Activated CD8-positive, alpha-beta T cell treated with anti-CD3 and anti-CD28 coated beads for 36 hours (primary cell): Measurements from ENCODE around the gene SLC27A3. TPM values are rescaled to one million over a fixed set of nuclear protein-coding genes. Genes with fewer than 3 reads are reported as not detected.

Experiments used
- ATAC-seq: fragments of 200-7000 bp; cut with Tn5 transposase; one replicate; pipeline ENCODE4 v1.10.0; 2021; ENCODE audit warnings: mild to moderate bottlenecking, moderate library complexity
- CTCF ChIA-PET: fragments of 350-600 bp; sonication (Branson Sonifier 250); formaldehyde crosslinking; loops from one replicate; lab custom pipeline; 2021; ENCODE audit warnings: antibody characterized with exemption; lab: Charles Lee
- POLR2A ChIA-PET: fragments of 350-600 bp; sonication (Branson Sonifier 250); formaldehyde crosslinking; loops from one replicate; lab custom pipeline; 2021; ENCODE audit warnings: antibody characterized with exemption; lab: Charles Lee
- DNase-seq: peaks from one replicate; pipeline ENCODE4 v3.0.0-alpha.2; 2020
- H3K27ac Mint-ChIP-seq: one replicate; pipeline ENCODE4 v1.8.0; 2021; ENCODE audit warnings: mild to moderate bottlenecking, mixed read lengths
- H3K27me3 Mint-ChIP-seq: one replicate; pipeline ENCODE4 v1.8.0; 2021; ENCODE audit warnings: mixed read lengths
- H3K36me3 Mint-ChIP-seq: one replicate; pipeline ENCODE4 v1.8.0; 2021; ENCODE audit warnings: low read depth, mixed read lengths
- H3K4me1 Mint-ChIP-seq: one replicate; pipeline ENCODE4 v1.8.0; 2021; ENCODE audit warnings: low read depth, mixed read lengths
- H3K4me3 Mint-ChIP-seq: one replicate; pipeline ENCODE4 v1.8.0; 2021; ENCODE audit warnings: mild to moderate bottlenecking, moderate library complexity, mixed read lengths
- H3K9me3 Mint-ChIP-seq: one replicate; pipeline ENCODE4 v1.8.0; 2021; ENCODE audit warnings: mixed read lengths
- intact Hi-C: fragments of 100-400 bp; cut with micrococcal nuclease; formaldehyde crosslinking; loops from one replicate; pipeline ENCODE4 v1.10.0; 2022
- total RNA-seq, 2 experiments: library from RNA; stranded (reverse); gene quantifications; one replicate each; pipeline ENCODE4 v1.2.3, GENCODE V29; 2021
- TF ChIP-seq, protein P1 (sequence below): fragments of 200-600 bp; IDR thresholded peaks from one replicate; pipeline ENCODE4 v1.8.0; 2022; ENCODE audit warnings: antibody characterized with exemption, mild to moderate bottlenecking

Gene SLC27A3
- total RNA-seq, 2 experiments from 2014 or later = 7.2 to 10.0 TPM

DNA sequence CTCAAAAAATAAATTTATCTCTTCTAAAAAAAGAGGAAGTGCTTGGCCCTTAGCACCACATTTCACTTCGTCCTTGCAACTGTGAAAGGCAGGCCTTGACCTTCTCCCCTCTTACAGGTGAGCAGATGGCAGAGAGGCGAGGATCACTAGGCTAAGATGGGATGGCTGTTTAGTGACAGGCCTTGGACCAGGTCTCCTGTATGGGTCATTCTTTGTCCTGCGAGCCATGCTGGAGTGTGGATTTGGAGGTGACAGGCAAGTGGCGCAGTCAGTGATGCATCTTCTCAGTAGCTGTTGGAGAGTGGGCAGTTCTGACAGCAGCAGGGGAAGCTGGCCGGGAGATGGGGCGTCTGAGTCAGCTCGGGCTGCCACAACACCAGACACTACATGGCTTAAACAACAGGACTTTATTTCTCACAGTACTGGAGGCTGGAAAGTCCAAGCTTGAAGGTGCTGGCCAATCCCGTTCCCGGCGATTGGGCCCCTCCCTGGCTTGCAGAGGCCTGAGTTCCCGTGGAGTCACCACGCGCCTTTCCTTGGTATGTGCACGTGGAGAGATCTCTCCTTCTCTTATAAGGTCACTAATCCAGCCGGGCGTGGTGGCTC lies 16.5 kb downstream of the SLC27A3 start:
- peaks cover 35% of the 10 kb centered on the region for H3K4me1 Mint-ChIP-seq
- intact Hi-C loops = no loop called here
- H3K36me3 Mint-ChIP-seq = no peaks in the 10 kb centered on the region
- ATAC-seq = peak; percentile 50
- TF ChIP-seq, protein P1, sequence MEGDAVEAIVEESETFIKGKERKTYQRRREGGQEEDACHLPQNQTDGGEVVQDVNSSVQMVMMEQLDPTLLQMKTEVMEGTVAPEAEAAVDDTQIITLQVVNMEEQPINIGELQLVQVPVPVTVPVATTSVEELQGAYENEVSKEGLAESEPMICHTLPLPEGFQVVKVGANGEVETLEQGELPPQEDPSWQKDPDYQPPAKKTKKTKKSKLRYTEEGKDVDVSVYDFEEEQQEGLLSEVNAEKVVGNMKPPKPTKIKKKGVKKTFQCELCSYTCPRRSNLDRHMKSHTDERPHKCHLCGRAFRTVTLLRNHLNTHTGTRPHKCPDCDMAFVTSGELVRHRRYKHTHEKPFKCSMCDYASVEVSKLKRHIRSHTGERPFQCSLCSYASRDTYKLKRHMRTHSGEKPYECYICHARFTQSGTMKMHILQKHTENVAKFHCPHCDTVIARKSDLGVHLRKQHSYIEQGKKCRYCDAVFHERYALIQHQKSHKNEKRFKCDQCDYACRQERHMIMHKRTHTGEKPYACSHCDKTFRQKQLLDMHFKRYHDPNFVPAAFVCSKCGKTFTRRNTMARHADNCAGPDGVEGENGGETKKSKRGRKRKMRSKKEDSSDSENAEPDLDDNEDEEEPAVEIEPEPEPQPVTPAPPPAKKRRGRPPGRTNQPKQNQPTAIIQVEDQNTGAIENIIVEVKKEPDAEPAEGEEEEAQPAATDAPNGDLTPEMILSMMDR = no peak
- H3K4me3 Mint-ChIP-seq = peak overlapping the region; percentile 9
- ChIA-PET CTCF (interaction anchor here (1.0 to 3.2 kb wide), 2 partner anchors 83 to 195 kb away, joined by 3 to 10 read pairs; partner anchors contain the start of gene RAB13), POLR2A (interaction anchor here (1.0 to 2.6 kb wide), 7 partner anchors 9 to 199 kb away, joined by 3 to 11 read pairs (median 4); partner anchors contain the start of gene RPS27)
- peak overlapping the region; percentile 80 for H3K27ac Mint-ChIP-seq
- peaks cover 2% of the 10 kb centered on the region for H3K27me3 Mint-ChIP-seq
- peak; percentile 65 for DNase-seq
- H3K9me3 Mint-ChIP-seq = no peaks in the 10 kb centered on the region

DNA sequence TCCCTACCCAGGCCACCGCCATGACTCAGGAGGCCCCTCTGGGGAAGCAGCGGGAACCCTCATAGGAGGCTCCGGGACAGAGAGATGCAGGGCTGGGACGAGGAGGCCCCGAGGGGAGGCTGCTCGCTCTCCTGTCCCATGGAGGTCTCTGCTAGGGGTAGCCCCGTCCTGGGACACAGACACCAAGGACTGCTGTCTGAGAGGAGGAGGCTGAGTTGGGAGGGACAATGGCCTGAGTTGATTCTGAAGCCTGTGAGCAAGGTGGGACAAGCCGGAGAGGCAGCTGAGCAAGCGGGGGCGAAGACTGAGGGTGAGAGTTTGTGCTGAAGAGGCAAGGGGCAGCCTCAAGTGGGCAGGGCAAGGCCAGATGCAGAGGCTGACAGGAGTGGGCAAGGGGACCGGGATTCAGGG lies 17.4 kb downstream of the SLC27A3 start:
- DNase-seq (no peak), ATAC-seq (no peak)
- POLR2A ChIA-PET = interaction anchor here (0.8 to 2.6 kb wide), 6 partner anchors 9 to 197 kb away, joined by 3 to 11 read pairs (median 4); partner anchors contain the start of gene JTB
- TF ChIP-seq, protein P1 = no peak
- no peaks in the 10 kb centered on the region for H3K36me3 Mint-ChIP-seq
- peaks cover 39% of the 10 kb centered on the region for H3K4me1 Mint-ChIP-seq
- CTCF ChIA-PET = interaction anchor here (1.1 to 3.2 kb wide), 3 partner anchors 74 to 194 kb away, joined by 3 to 10 read pairs (median 5); partner anchors contain the start of genes DENND4B and RAB13
- no peaks in the 10 kb centered on the region for H3K9me3 Mint-ChIP-seq
- intact Hi-C loops = no loop called here
- no peak overlapping the region for H3K4me3 Mint-ChIP-seq
- H3K27ac Mint-ChIP-seq = peak overlapping the region; percentile 62
- peaks cover 2% of the 10 kb centered on the region for H3K27me3 Mint-ChIP-seq

DNA sequence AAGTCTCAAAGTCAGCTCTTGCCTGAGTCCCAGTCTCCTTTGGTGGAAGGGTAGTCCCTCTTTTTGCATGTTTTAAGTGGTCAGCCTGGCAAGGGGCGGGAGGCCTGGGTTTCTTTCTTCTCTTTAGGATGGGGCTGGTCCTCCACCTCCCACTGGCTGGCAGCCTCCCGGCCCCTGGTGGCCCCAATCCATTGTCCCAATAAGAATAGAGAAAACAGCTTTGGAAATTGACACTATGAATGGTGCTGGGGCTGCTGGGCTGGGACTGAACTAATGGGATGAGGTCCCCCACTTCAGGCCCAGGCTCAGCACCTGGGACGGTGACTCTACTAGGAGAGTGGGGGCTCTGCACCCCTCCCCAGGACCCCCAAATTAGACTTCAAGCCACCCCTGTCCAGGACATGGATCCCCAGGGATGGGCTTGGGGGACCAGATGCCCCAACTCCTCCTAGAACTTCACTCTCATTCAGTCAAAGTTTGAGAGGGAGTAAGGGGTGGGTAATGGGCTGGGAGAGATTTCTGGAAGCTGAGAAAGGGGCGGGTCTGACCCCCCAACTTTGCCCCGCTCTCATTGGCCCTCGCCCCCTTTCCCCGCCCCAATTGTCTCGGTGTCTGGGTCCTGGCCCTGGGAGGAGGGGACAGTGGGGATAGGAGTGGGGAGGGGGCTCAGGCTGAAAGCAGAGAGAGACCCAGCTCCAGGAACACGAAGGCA lies 18.2 kb downstream of the SLC27A3 start:
- no peak for DNase-seq
- H3K27ac Mint-ChIP-seq = no peak overlapping the region
- no peak for ATAC-seq
- H3K9me3 Mint-ChIP-seq = no peaks in the 10 kb centered on the region
- POLR2A ChIA-PET = interaction anchor here (0.8 to 2.6 kb wide), 5 partner anchors 8 to 196 kb away, joined by 3 to 11 read pairs (median 3); partner anchors contain the start of gene JTB
- TF ChIP-seq, protein P1 = no peak
- H3K36me3 Mint-ChIP-seq = no peaks in the 10 kb centered on the region
- intact Hi-C loops = no loop called here
- peaks cover 2% of the 10 kb centered on the region for H3K27me3 Mint-ChIP-seq
- no peak overlapping the region for H3K4me3 Mint-ChIP-seq
- CTCF ChIA-PET = interaction anchor here (1.1 to 3.2 kb wide), 4 partner anchors 73 to 194 kb away, joined by 3 to 10 read pairs (median 4); partner anchors contain the start of genes DENND4B and RAB13
- H3K4me1 Mint-ChIP-seq = peaks cover 39% of the 10 kb centered on the region

DNA sequence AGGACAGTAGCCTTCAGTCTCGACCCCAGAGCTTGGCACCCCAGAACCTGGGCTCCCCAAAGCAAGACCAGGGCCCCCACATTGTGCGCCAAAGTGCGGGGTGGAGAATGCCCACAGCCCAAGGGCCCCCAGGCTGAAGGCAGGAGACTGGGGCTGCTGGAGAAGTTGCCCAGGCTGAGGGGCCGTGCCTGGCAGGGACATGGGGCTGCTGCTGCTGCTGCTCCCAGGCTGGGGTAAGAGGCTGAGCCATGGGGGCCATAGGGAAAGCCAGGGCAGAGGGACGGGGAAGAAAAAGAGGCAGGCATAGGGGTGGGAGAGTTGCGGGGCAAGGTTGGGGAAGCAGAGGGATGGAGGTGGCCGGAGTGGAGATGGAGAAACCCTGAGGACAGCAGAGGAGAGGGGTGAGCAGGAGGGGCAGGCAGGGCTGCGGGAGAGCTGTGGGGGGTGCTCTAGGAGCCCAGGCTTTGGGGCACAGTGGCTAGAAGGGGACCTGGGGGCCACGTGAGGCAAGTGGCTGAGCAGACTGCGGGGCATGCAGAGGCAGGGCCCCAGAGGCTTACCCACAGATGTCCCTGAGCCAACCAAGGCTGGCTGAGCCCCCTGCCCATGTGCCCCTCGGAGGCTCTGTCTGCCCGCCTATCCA lies 18.9 kb downstream of the SLC27A3 start:
- H3K27ac Mint-ChIP-seq = no peak overlapping the region
- no peaks in the 10 kb centered on the region for H3K27me3 Mint-ChIP-seq
- intact Hi-C loops = no loop called here
- ChIA-PET POLR2A (interaction anchor here (1.5 kb wide), 1 partner anchor 184 kb away, joined by 3 read pairs; the partner anchor contains the start of gene JTB), CTCF (interaction anchor here (1.3 to 3.2 kb wide), 3 partner anchors 152 to 193 kb away, joined by 3 to 10 read pairs (median 5); partner anchors contain the start of genes DENND4B and RAB13)
- no peaks in the 10 kb centered on the region for H3K36me3 Mint-ChIP-seq
- no peak for DNase-seq
- H3K4me1 Mint-ChIP-seq = peaks cover 37% of the 10 kb centered on the region
- H3K4me3 Mint-ChIP-seq = no peak overlapping the region
- no peak for ATAC-seq
- no peaks in the 10 kb centered on the region for H3K9me3 Mint-ChIP-seq
- TF ChIP-seq, protein P1 = no peak
